GM21717 (cell line): ENCODE results near the gene TRAF4.

ENCODE experiments used
- ATAC-seq: cut with Tn5 transposase; IDR thresholded peaks from one replicate; pipeline ENCODE4 v1.9.1; 2021; ENCODE audit warnings: mild to moderate bottlenecking, moderate library complexity; ENCODE audit not compliant: unreplicated experiment

TRAF4 gene

DNA sequence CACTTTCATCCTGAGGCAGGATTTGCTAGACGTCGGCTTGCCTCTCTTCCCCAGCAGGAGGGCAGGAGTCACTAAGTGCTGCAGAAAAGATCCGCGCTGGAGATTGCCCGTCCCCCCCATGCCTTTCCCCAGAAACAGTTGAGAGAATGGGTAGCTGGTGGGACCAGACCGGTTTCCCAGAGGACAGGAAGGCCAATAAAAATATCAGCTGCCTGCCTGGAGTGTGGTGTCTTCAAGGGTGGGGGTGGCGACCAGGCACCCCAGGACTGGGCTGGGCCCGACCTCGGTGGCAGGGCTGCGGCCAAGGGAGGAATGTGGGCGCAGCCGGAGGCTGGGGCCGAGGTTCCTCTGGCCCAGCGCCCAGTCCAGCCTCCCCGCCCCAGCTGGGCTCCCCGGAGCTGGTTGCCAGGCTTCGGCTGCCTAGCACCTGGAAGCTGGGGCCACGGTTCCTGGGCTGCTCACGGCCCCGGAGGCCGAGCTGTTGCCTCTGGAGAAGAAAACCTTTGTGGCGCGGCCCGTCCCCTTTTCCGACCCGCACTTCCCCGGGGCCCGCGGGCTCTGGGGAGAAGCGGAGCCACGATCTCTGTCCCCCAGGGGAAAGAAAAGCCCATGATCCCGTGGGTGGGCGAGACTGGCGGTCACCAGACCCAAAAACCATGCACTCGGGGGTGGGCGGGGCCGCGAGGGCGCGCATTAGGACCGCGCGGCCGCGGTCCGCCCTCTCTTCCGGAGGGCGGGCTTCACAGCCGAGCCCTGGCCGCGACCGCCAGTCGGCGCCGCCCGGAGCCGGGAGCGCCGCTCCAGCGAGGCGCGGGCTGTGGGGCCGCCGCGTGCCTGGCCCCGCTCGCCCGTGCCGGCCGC is at the start of gene TRAF4:
Gene TRAF4 (plus strand): TSS at position 769 of the 861 bp plus-strand sequence. CDS start 102 bp downstream, outside the sequence.
- peak; percentile 34 for ATAC-seq

GRCh38 chr17:28698253-28698941 is 45.4 kb upstream of the TRAF4 start:
- no peak for ATAC-seq

- no peak for ATAC-seq
These were observed 43.5 kb upstream of the TRAF4 start for GRCh38 chr17:28700278-28700677.

DNA sequence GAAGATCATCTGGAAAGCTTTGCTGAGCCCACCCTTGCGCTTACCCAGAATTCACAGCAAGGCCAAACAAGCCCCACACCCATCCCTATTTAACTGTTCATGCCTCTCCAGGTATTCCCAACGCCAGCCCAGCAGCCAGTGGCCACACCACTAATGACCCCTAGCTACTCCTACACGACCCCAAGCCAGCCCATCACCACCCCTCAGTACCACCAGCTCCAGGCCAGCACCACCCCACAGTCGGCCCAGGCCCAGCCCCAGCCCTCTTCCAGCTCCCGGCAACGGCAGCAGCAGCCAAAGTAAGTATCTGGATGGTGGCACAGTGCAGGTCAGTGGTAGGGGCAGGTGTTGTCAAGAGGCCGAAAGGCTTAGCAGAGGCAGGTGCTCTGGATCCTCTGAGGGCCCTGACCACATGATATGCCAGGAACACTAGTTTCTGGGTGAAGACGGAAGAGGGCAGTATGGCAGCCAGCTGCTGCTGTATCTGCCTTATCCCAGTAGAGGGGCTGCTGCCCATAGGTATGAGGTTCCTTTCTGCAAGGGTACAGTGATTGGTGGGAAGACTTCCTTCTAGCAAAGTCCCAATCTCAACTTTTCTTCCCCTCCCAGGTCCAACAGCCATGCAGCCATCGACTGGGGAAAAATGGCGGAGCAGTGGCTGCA is 42.9 kb upstream of the TRAF4 start:
- ATAC-seq = no peak

GRCh38 chr17:28702026-28702751 is 41.6 kb upstream of the TRAF4 start:
- ATAC-seq = no peak

DNA sequence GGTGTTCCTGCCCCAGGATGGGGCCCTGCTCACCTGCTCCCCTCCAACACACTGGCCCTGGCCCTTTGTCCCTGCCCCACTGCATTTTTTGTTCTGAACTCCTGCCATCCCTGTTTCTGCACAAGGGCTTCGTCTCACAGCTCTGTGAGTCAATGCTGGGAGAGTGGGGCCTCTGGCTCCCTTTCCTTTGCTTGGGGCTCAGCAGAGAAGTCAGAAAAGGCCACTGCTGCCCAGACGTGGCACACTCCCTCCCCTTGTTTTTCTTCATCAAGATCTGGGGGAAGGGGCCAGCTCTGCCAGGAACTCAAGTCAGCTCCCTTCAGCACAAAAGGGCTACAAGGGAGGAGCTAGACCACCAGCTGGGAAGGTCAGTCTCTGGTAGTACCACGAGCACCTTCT is 41.1 kb upstream of the TRAF4 start:
- ATAC-seq = no peak

DNA sequence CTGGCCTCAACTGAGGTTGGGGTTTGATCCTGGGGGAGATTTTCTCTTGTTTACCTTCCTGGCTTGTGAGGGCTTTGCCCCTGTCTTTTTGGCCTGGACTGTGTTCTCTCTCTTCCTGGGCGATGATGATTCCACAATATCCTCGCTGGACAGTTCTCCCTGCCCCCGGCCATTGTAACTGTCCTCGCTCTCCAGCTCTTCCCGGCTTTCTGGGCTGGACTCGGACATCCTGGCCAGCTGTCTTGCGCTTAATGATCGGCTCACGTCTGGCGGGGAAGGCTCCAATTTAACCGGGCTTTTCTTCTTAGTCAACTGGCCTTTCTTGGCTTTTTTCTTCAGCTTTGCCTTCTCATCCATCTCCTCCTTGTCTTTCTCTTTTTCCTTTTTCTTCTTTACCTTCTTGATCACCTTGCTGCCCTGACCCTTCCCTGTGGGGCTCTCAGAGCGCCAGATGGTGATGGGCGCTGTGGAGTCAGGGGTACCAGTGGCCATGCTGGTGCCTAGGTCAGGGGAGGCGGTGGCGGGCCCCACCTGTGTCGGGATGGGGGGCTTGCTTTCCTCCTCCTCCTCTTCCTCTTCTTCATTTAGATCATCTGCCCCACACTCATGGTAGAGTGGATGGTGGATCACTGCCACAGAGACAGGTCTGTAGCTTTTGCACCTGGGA is 40.1 kb upstream of the TRAF4 start:
- ATAC-seq = no peak

DNA sequence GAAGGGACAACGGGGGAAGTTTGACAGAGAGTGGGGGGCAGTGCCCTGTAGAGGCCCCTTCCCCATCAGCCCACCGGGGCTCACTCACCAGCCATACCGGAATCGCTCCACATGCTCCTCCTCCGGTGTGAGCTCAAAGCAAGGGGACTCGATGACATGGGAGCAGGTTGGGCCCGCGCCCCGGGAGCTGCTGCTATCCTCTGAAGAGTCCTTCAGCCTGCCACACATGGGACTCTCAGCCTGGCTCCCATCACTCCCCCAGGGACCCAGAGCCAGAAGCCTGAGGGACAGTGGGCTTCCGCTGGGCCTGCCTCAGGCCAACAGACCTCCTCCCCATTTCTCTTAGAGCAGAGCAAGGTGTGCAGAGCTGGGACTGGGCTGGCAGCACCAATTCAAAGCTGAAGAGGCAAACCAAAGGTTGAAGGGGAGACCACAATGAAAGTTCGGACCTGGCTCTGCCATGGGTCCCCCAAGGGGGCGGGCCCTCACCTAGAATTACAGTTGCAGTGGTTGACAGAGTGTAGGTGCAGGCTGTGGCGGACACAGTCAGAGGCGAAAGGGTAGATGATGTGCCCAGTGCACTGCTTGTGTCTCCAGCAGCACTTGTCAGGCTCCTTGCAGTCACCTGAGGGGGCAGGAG is 39.5 kb upstream of the TRAF4 start:
- ATAC-seq = no peak

DNA sequence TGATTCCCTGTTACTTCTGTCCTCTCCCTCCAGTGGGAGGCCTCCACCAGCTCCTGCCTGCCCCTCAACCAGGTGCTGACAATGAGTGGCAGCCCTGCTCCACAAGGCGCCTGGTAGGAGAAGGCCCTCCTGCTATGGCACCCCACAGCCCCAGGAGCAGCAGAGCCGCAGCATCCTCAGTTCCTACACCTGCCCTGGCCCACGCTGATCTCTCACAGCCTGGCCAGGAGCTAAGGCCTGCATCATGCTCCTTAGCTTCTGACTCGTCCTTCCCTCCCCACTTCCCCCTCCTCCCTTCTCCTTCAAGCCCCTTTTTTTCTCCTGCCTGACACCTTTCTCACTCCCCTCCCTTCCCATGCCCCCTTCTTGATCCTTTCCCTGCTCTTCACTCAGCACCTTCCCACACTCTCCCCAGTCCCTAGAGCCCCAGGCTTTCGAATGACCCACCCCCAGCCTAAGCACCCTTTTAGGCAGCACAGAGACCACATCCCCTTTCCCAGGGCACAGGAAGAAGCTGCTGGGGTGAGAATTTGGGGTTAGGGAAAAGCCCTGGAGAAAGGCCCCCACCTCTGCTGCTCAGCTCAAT is 38.6 kb upstream of the TRAF4 start:
- no peak for ATAC-seq

- ATAC-seq = no peak
These were observed 38.0 kb upstream of the TRAF4 start for GRCh38 chr17:28705728-28706334.

DNA sequence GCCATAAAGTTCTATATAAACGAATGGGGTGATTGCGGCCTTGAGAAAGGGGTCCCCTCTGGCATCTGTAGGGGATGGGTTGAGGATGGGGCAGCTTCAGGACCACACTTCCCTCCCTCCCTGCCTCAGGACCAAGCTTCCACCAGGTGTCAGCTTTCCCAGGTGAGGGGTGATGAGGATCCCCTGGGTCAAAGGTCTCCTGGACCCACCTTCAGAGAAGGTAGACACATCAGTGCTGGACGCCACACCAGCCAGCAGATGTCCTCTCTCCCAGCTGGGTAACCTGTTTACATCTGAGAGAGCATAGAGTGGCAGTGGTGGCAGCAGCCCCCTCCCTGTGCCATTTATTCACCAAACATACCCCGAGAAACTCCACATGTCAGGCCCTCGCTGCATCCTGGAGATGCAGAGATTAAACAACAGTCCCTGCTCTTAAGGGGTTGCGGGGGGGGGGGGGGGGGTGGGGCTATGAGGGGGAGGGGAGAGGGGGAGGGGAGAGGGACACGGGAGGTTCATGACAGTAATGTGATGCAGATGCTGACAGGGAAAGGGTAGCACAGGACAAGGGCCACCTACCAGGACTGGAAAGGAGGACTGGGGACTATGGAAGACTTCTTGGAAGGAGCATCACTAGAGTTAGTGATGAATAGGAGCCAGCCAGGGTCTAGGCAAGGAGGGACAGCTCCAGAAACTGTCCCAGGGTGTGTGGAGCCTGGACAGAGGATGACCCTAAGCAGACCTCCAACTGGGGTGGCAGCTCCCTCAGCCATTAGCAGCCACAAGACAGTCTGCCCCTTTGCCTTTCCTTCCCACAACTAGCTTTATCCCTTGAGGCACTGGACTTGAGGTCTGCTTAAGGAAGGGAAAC is 37.1 kb upstream of the TRAF4 start:
- no peak for ATAC-seq

- no peak for ATAC-seq
These were observed 36.5 kb upstream of the TRAF4 start for GRCh38 chr17:28707339-28707720.

- peak; percentile 63 for ATAC-seq
These were observed 32.7 kb upstream of the TRAF4 start for GRCh38 chr17:28710861-28711722.

DNA sequence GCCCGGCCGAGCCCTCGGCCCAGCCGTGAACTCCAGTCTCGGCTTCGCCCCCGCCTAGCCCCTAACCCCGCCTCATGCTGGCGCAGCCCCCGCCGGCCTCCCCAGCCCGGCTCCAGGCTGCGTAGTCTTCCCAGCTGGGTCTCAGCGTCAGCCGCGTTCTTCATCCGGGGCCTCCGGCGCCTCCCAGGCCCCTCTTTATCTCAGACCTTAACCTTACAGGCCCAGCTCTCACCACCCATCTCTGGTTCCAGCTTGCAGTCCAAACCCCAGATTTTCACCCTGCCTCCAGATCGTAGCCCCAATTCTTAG is 32.1 kb upstream of the TRAF4 start, which contains the start of gene PROCA1:
Gene PROCA1 (minus strand): TSS at position 166 of the 309 bp plus-strand sequence. CDS start 228 bp downstream, outside the sequence.
- ATAC-seq = no peak

DNA sequence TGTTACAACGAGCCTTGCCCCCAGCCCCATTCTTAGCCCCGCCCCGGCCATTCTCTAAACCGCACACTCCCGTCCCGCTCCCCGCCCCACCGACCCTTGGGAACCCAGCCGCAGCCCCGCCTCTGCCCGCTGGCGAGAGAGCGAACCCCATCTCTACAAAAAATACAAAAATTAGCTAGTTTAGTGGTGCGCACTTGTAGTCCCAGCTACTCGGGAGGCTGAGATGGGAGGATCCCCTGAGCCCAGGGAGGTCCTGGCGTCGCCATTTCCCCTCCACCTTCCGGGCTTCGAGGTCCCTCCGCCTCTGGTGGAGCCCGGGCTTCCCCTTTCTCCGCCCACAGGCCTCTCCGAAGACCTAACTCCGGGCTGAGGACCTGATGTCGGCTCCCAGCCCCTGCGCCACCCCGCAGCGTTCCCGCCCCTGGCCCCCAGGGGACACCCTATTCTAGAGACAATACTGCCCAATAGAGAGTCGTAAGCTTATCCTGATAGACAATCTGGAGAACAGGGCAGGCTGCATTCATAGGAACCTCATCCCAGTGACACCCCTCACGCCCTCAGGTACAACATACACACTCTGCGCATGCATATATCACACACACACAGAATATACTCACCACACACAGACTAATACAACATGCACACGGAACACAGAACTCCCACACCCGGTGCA is 31.6 kb upstream of the TRAF4 start:
- ATAC-seq = no peak

DNA sequence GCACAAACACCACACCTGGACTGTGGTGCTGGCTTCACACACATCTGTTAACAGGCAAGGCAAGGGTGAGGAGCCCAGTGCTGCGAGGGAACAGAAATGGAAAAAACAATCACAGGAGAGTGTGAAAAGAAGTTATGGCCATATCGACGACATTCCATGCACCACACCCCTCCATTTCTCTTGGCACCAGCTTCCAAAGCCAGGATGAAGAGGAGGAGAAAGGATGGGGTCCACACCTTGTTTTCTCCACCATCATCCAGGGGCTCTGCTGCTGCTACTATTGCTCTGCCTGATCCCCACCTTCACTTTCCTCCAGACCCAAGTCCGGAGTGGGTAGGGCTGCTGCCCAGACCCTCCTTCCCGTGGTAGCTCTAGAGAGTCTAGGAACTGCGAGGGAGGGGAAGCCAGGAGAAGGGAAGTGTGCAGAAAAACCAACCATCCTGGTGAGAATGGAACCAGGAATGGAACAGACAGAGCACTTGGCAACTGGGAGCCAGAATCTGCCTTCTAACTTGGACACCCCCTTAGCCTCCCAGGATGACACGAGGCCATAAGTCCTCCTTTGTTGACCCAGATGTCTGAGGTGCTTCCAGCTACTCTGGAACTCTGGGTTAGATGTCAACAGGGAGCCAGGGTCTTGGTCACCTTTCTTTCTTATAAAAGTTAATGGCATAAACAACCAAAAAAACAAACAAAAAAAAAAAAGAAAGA is 31.0 kb upstream of the TRAF4 start:
- ATAC-seq = no peak
